PC-9 (cell line): ENCODE data around the gene FNIP1. TPM values are rescaled to one million over a fixed set of nuclear protein-coding genes. Genes with fewer than 3 reads are reported as not detected.
"Not testable (repeated sequence)": the region's sequence is repeated elsewhere in the genome, so short reads cannot be mapped to it uniquely, and the experiment has no call there.

Source experiments
- BruUV-seq: library from RNA; stranded (reverse); fragments of 400-500 nt; replicated peaks from 2 replicates; lab custom pipeline; 2021; lab: Mats Ljungman, UMichigan
- CTCF ChIA-PET: fragments of 300-600 bp; sonication (Branson Sonifier 250); formaldehyde crosslinking; loops from one replicate; lab custom pipeline; 2022; ENCODE audit warnings: antibody characterized with exemption; lab: Charles Lee
- POLR2A ChIA-PET: fragments of 300-600 bp; sonication (Branson Sonifier 250); formaldehyde crosslinking; loops from one replicate; lab custom pipeline; 2022; ENCODE audit warnings: antibody characterized with exemption; ENCODE audit not compliant: unreplicated experiment; lab: Charles Lee
- DNase-seq, 2 experiments: peaks; one replicate each; pipeline versions ENCODE4 v3.0.0 to v3.0.0-alpha.2; 2015 to 2022; ENCODE audit warnings: mixed read lengths in 1 of 2
- H2AFZ ChIP-seq: fragments of 200-600 bp; sonication (generic); 2 replicates; pipeline ENCODE4 v1.8.1; 2017; ENCODE audit warnings: antibody characterized with exemption
- H3F3A ChIP-seq: fragments of 200-600 bp; sonication (generic); 2 replicates; pipeline ENCODE4 v1.8.1; 2017; ENCODE audit warnings: antibody characterized with exemption, mild to moderate bottlenecking, low read depth; ENCODE audit not compliant: insufficient read depth
- H3K27ac ChIP-seq: fragments of 200-600 bp; sonication (generic); 2 replicates; pipeline ENCODE4 v1.6.1; 2016; ENCODE audit warnings: mixed run types
- H3K27me3 ChIP-seq: fragments of 200-600 bp; sonication (generic); 2 replicates; pipeline ENCODE4 v1.6.1; 2016; ENCODE audit warnings: low read depth, mixed run types; ENCODE audit not compliant: insufficient read depth
- H3K36me3 ChIP-seq: fragments of 200-600 bp; sonication (generic); 2 replicates; pipeline ENCODE4 v1.6.1; 2016; ENCODE audit warnings: low read depth, mixed run types
- H3K4me1 ChIP-seq: fragments of 200-600 bp; sonication (generic); replicated peaks from 2 replicates; pipeline ENCODE4 v1.6.1; 2016; ENCODE audit warnings: mixed run types; ENCODE audit not compliant: insufficient read depth
- H3K4me2 ChIP-seq: fragments of 200-600 bp; sonication (generic); 2 replicates; pipeline ENCODE4 v1.6.1; 2017; ENCODE audit warnings: mixed run types
- H3K4me3 ChIP-seq: fragments of 200-600 bp; sonication (generic); 2 replicates; pipeline ENCODE4 v1.6.1; 2016; ENCODE audit warnings: mixed run types
- H3K79me2 ChIP-seq: fragments of 200-600 bp; sonication (generic); 2 replicates; pipeline ENCODE4 v1.6.1; 2017; ENCODE audit warnings: low read depth, mixed run types
- H3K9me2 ChIP-seq: fragments of 200-600 bp; sonication (generic); 2 replicates; pipeline ENCODE4 v1.8.1; 2017; ENCODE audit warnings: mild to moderate bottlenecking; ENCODE audit not compliant: insufficient read depth
- H3K9me3 ChIP-seq: fragments of 200-600 bp; sonication (generic); 2 replicates; pipeline ENCODE4 v1.8.1; 2016; ENCODE audit warnings: low read depth; ENCODE audit not compliant: insufficient read depth
- H4K20me1 ChIP-seq: fragments of 200-600 bp; sonication (generic); 2 replicates; pipeline ENCODE4 v1.8.1; 2017; ENCODE audit not compliant: insufficient read depth
- CTCF ChIP-seq: fragments of 200-600 bp; sonication (generic); conservative IDR thresholded peaks from 2 replicates; pipeline ENCODE4 v1.6.1; 2017; ENCODE audit warnings: mixed run types, antibody characterized with exemption, mild to moderate bottlenecking, moderate library complexity
- EZH2 ChIP-seq: fragments of 200-600 bp; sonication (generic); IDR thresholded peaks from 2 replicates; pipeline ENCODE4 v1.8.0; 2017; ENCODE audit warnings: antibody characterized with exemption, low read depth
- intact Hi-C: fragments of 100-400 bp; cut with micrococcal nuclease; formaldehyde crosslinking; loops from one replicate; pipeline ENCODE4 v1.10.0; 2022; ENCODE audit not compliant: unreplicated experiment
- total RNA-seq: library from RNA; stranded (reverse); gene quantifications from 2 replicates; pipeline ENCODE4 v1.2.3, GENCODE V29; 2021

Gene FNIP1
- total RNA-seq, 1 experiment from 2014 or later, result 23.5 TPM

GRCh38 chr5:131605086-131605485 lies 191.7 kb downstream of the FNIP1 start:
- TF ChIP-seq CTCF (no peak), EZH2 (no peak)
- Histone ChIP-seq H3K79me2 (peaks cover 45% of the 10 kb centered on the region), H3K9me2 (no peaks in the 10 kb centered on the region), H3K27ac (no peak overlapping the region), H3F3A (no peaks in the 10 kb centered on the region; the same call in 1 of the 2 replicates), H3K27me3 (no peaks in the 10 kb centered on the region), H3K4me1 (no peaks in the 10 kb centered on the region), H3K9me3 (no peaks in the 10 kb centered on the region), H3K4me3 (no peak overlapping the region), H3K36me3 (no peaks in the 10 kb centered on the region), H2AFZ (no peak overlapping the region), H3K4me2 (no peak overlapping the region), H4K20me1 (peaks cover 18% of the 10 kb centered on the region)
- no peak for DNase-seq
- ChIA-PET POLR2A (no interaction called here), CTCF (no interaction called here)
- no TSS peak for BruUV-seq
- intact Hi-C loops, result no loop called here

GRCh38 chr5:131595088-131596033 lies 201.5 kb downstream of the FNIP1 start:
- H3K9me2 ChIP-seq, result no peaks in the 10 kb centered on the region
- no peaks in the 10 kb centered on the region; the same call in 1 of the 2 replicates for H3K9me3 ChIP-seq
- H3F3A ChIP-seq, result no peaks in the 10 kb centered on the region
- peaks cover 4% of the 10 kb centered on the region; the same call in 1 of the 2 replicates for H3K36me3 ChIP-seq
- CTCF ChIA-PET, result no interaction called here
- intact Hi-C loops, result no loop called here
- no peak for TF ChIP-seq CTCF
- no peak for TF ChIP-seq EZH2
- H2AFZ ChIP-seq, result no peak overlapping the region
- peaks cover 7% of the 10 kb centered on the region; the same call in 1 of the 2 replicates for H3K79me2 ChIP-seq
- H3K4me3 ChIP-seq, result no peak overlapping the region
- DNase-seq, result no peak
- BruUV-seq, result no TSS peak
- POLR2A ChIA-PET, result no interaction called here
- no peaks in the 10 kb centered on the region for H3K4me1 ChIP-seq
- H3K27me3 ChIP-seq, result no peaks in the 10 kb centered on the region
- peaks cover 10% of the 10 kb centered on the region; the same call in 1 of the 2 replicates for H4K20me1 ChIP-seq
- H3K4me2 ChIP-seq, result no peak overlapping the region
- no peak overlapping the region for H3K27ac ChIP-seq

GRCh38 chr5:131593921-131594320 lies 202.9 kb downstream of the FNIP1 start:
- Histone ChIP-seq H3K27me3 (no peaks in the 10 kb centered on the region), H3K4me1 (no peaks in the 10 kb centered on the region), H3F3A (no peaks in the 10 kb centered on the region), H4K20me1 (peaks cover 18% of the 10 kb centered on the region; the same call in 1 of the 2 replicates), H3K36me3 (no peaks in the 10 kb centered on the region; the same call in 1 of the 2 replicates), H3K79me2 (peaks cover 12% of the 10 kb centered on the region; the same call in 1 of the 2 replicates), H3K4me2 (no peak overlapping the region), H3K9me2 (no peaks in the 10 kb centered on the region), H2AFZ (no peak overlapping the region), H3K27ac (no peak overlapping the region), H3K4me3 (no peak overlapping the region), H3K9me3 (no peaks in the 10 kb centered on the region; the same call in 1 of the 2 replicates)
- no TSS peak for BruUV-seq
- intact Hi-C loops, result no loop called here
- no peak for DNase-seq
- ChIA-PET CTCF (no interaction called here), POLR2A (interaction anchor here (0.6 kb wide), 1 partner anchor 28 kb away, joined by 3 read pairs; no protein-coding TSS in a partner anchor)
- TF ChIP-seq EZH2 (no peak), CTCF (no peak)

- H3K4me2 ChIP-seq, H3K27me3 ChIP-seq, H3K9me3 ChIP-seq, H3K9me2 ChIP-seq, H3F3A ChIP-seq, CTCF ChIA-PET, H3K4me1 ChIP-seq, BruUV-seq, H2AFZ ChIP-seq, DNase-seq, H3K4me3 ChIP-seq, H3K36me3 ChIP-seq, POLR2A ChIA-PET, intact Hi-C loops, H3K27ac ChIP-seq: not testable (repeated sequence)
- Histone ChIP-seq H3K79me2 (peaks cover 15% of the 10 kb centered on the region; the same call in 1 of the 2 replicates), H4K20me1 (peaks cover 18% of the 10 kb centered on the region; the same call in 1 of the 2 replicates)
These were observed 203.4 kb downstream of the FNIP1 start for GRCh38 chr5:131593436-131593835.
